K562 (cell line): ENCODE data around the gene GEMIN4. TPM values are rescaled to one million over a fixed set of nuclear protein-coding genes. Genes with fewer than 3 reads are reported as not detected.

ENCODE experiments used
- L3MBTL2 ChIP-seq: fragments of 450-650 bp; IDR thresholded peaks from 2 replicates; pipeline ENCODE4 v1.6.1; 2016; ENCODE audit warnings: mild to moderate bottlenecking, moderate library complexity
- LARP7 ChIP-seq: fragments of 450-650 bp; IDR thresholded peaks from 2 replicates; pipeline ENCODE4 v1.6.1; 2016
- PHF20 ChIP-seq: fragments of 450-650 bp; IDR thresholded peaks from 2 replicates; pipeline ENCODE4 v1.6.1; 2018; ENCODE audit not compliant: partially characterized antibody
- POU5F1 ChIP-seq: fragments of 150-350 bp; IDR thresholded peaks from 2 replicates; pipeline ENCODE4 v1.6.1; 2014; ENCODE audit warnings: borderline replicate concordance, low read length, low read depth, mild to moderate bottlenecking; ENCODE audit not compliant: partially characterized antibody
- SRF ChIP-seq, 2 experiments: fragments of 250-450, 450-650 bp in 1 of 2; sonication (Bioruptor Pico) in 1 of 2; sonication (generic) in 1 of 2; formaldehyde crosslinking; IDR thresholded peaks; 2 replicates each; pipeline versions ENCODE4 v1.5.0 to v1.5.1; 2020 to 2022; ENCODE audit warnings: mild to moderate bottlenecking in 1 of 2, missing genetic modification reagents in 1 of 2
- SRSF1 ChIP-seq: fragments of 200-400 bp; formaldehyde crosslinking; IDR thresholded peaks from 2 replicates; pipeline ENCODE4 v1.6.1; 2017; ENCODE audit warnings: mild to moderate bottlenecking, low read depth, low read length, moderate library complexity
- ZNF586 ChIP-seq: fragments of 450-650 bp; formaldehyde crosslinking; conservative IDR thresholded peaks from 2 replicates; pipeline ENCODE4 v1.4.0; 2020; ENCODE audit warnings: mild to moderate bottlenecking, moderate library complexity
- polyA plus RNA-seq, 8 experiments: library from polyadenylated mRNA; depleted of rRNA in 4 of 8; stranded (reverse) in 5 of 8; unstranded in 3 of 8; fragments of >200 nt; fragmentation: Nextera tagmentation in 2 of 8; fragmentation: Illumina TruSeq in 1 of 8; extraction: Ambion mirVana in 2 of 8; extraction: Trizol in 1 of 8; gene quantifications; 2 replicates each; pipeline versions ENCODE4 v1.2.1 to v1.2.3, GENCODE V29; 2011 to 2014; ENCODE audit warnings: inconsistent platforms in 1 of 8, missing spikeins in 1 of 8
- total RNA-seq, 7 experiments: library from RNA; depleted of rRNA in 6 of 7; stranded (reverse); fragments of >200 nt in 6 of 7; fragmentation: Illumina TruSeq in 2 of 7; extraction: Trizol in 2 of 7; gene quantifications; 2 replicates each; pipeline versions ENCODE4 v1.2.1 to v1.2.3, GENCODE V29; 2011 to 2021; ENCODE audit warnings: low replicate concordance in 1 of 7
- TF ChIP-seq, protein P1 (sequence below), 2 experiments: fragments of 450-650 bp; IDR thresholded peaks; 2 replicates each; pipeline ENCODE4 v1.6.1; 2016
- TF ChIP-seq, protein P2 (sequence below): sonication (generic); formaldehyde crosslinking; IDR thresholded peaks from 2 replicates; pipeline ENCODE4 v1.8.1; 2023; ENCODE audit warnings: mild to moderate bottlenecking, missing genetic modification reagents
- TF ChIP-seq, protein P3 (sequence below): fragments of 250-450 bp; sonication (Bioruptor Pico); IDR thresholded peaks from 2 replicates; pipeline ENCODE4 v1.5.0; 2021; ENCODE audit warnings: mild to moderate bottlenecking, moderate library complexity
- TF ChIP-seq, protein P4 (sequence below): fragments of 200-800 bp; sonication (Bioruptor generic); IDR thresholded peaks from 2 replicates; pipeline ENCODE4 v1.6.1; 2016; ENCODE audit warnings: missing genetic modification characterization, missing compliant biosample characterization
- TF ChIP-seq, protein P5 (sequence below): fragments of 450-650 bp; IDR thresholded peaks from 2 replicates; pipeline ENCODE4 v1.6.1; 2018; ENCODE audit warnings: mild to moderate bottlenecking, low read depth; ENCODE audit not compliant: partially characterized antibody

GEMIN4 gene
- total and polyA plus RNA-seq, 9 of the 15 experiments (the other 6 are each of a cell fraction or from before 2014, with no cell fraction given), result 1.8 to 42.5 (median 10.8) TPM

DNA sequence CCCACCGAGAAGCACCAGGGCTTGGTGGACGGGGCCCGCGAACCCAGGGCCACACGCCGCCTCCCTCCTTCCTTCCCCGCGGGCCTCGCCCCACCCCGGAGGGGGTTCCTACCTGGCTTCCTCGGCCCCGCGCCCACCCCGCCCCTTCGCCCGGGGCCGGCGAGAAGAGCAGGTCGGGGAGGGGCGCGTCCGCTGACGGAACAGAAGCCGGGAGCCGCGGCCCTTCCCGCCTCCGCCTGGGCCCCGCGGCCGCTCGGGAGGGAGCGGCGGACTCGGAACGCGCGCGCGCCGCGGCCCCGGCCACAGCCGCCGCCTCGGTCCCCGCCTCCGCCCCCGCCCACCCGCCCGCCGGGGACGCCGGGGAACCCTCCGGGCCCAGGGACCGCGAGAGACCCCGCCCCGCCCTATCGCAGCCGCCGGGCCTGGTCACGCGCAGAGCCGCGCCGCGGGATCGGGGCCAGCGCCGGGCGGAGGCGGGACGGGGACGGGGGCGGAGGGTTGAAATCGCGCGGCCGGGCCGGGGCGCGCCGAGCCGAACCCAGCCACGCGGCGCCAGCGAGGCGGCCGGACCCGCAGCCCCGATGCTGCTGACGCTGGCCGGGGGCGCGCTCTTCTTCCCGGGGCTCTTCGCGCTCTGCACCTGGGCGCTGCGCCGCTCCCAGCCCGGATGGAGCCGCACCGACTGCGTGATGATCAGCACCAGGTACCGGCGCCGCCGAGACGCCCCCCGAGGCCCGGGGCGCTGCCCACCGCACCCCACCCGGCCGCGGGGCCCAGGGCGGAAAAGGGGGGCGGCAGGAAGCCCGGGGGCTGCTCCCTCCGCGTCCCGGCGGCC lies 19.8 kb downstream of the GEMIN4 start, which contains the start of gene TLCD3A (continued):
- TF ChIP-seq, protein P1, sequence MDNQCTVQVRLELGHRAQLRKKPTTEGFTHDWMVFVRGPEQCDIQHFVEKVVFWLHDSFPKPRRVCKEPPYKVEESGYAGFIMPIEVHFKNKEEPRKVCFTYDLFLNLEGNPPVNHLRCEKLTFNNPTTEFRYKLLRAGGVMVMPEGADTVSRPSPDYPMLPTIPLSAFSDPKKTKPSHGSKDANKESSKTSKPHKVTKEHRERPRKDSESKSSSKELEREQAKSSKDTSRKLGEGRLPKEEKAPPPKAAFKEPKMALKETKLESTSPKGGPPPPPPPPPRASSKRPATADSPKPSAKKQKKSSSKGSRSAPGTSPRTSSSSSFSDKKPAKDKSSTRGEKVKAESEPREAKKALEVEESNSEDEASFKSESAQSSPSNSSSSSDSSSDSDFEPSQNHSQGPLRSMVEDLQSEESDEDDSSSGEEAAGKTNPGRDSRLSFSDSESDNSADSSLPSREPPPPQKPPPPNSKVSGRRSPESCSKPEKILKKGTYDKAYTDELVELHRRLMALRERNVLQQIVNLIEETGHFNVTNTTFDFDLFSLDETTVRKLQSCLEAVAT (IDR thresholded peaks at IDR 0.05), result no peak
- TF ChIP-seq, protein P2, sequence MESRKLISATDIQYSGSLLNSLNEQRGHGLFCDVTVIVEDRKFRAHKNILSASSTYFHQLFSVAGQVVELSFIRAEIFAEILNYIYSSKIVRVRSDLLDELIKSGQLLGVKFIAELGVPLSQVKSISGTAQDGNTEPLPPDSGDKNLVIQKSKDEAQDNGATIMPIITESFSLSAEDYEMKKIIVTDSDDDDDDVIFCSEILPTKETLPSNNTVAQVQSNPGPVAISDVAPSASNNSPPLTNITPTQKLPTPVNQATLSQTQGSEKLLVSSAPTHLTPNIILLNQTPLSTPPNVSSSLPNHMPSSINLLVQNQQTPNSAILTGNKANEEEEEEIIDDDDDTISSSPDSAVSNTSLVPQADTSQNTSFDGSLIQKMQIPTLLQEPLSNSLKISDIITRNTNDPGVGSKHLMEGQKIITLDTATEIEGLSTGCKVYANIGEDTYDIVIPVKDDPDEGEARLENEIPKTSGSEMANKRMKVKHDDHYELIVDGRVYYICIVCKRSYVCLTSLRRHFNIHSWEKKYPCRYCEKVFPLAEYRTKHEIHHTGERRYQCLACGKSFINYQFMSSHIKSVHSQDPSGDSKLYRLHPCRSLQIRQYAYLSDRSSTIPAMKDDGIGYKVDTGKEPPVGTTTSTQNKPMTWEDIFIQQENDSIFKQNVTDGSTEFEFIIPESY (CRISPR knock-in tag), result no peak
- TF ChIP-seq, protein P3, sequence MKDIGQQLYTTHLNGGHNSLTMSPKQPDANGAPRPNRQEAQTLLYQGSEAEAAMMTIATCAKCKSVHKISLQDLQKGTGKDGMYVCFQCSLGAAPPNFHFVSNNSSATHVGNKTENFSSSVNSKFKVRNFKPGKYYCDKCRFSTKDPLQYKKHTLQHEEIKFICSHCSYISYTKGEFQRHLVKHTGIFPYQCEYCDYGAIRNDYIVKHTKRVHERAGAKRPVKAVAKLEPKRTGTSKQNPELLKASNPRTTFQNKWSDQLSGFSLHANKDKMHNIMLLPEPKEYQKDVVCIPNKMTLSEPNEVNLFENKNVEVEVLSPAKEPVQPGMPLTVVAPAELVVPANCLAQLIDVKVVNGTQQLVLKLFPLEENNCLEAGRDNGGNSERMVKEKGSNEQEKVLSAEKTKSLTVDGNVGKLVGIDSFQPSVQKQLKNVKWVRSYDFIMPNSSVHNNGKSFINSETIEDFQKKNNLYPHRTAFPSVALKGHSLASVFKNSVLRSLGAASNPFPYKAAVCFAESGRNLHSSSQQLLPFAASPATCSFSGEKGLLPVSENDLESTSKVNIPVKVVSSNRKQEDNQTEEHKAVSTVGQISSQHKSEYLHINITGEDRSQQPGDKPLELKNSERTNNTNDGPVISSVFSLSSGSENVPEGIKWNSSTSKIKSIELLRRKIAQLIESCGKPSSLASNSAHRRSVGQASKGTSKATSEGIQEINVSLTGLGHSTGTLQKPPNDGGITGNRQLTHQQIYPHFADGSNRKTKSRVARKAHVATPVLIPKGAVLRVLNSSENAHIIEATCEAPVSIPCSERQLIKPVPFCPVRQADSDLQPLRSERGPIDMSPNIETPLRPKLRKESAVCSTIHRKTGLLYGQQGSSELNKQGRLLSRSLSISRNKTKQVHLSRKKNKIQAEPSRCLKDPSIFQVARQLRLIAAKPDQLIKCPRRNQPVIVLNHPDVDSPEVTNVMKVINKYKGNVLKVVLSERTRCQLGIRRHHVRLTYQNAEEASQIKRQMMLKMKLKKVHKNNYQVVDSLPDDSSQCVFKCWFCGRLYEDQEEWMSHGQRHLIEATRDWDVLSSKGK (CRISPR knock-in tag), result no peak
- TF ChIP-seq POU5F1 (no peak), SRF (CRISPR knock-in tag; IDR thresholded peaks at IDR 0.05) (no peak), ZNF586 (no peak), LARP7 (no peak), L3MBTL2 (peak; percentile 53; the same call in 1 of the 2 replicates), PHF20 (peak; percentile 44), SRSF1 (no peak)
- TF ChIP-seq, protein P4, sequence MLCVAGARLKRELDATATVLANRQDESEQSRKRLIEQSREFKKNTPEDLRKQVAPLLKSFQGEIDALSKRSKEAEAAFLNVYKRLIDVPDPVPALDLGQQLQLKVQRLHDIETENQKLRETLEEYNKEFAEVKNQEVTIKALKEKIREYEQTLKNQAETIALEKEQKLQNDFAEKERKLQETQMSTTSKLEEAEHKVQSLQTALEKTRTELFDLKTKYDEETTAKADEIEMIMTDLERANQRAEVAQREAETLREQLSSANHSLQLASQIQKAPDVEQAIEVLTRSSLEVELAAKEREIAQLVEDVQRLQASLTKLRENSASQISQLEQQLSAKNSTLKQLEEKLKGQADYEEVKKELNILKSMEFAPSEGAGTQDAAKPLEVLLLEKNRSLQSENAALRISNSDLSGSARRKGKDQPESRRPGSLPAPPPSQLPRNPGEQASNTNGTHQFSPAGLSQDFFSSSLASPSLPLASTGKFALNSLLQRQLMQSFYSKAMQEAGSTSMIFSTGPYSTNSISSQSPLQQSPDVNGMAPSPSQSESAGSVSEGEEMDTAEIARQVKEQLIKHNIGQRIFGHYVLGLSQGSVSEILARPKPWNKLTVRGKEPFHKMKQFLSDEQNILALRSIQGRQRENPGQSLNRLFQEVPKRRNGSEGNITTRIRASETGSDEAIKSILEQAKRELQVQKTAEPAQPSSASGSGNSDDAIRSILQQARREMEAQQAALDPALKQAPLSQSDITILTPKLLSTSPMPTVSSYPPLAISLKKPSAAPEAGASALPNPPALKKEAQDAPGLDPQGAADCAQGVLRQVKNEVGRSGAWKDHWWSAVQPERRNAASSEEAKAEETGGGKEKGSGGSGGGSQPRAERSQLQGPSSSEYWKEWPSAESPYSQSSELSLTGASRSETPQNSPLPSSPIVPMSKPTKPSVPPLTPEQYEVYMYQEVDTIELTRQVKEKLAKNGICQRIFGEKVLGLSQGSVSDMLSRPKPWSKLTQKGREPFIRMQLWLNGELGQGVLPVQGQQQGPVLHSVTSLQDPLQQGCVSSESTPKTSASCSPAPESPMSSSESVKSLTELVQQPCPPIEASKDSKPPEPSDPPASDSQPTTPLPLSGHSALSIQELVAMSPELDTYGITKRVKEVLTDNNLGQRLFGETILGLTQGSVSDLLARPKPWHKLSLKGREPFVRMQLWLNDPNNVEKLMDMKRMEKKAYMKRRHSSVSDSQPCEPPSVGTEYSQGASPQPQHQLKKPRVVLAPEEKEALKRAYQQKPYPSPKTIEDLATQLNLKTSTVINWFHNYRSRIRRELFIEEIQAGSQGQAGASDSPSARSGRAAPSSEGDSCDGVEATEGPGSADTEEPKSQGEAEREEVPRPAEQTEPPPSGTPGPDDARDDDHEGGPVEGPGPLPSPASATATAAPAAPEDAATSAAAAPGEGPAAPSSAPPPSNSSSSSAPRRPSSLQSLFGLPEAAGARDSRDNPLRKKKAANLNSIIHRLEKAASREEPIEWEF (CRISPR knock-in tag), result no peak
- TF ChIP-seq, protein P5, sequence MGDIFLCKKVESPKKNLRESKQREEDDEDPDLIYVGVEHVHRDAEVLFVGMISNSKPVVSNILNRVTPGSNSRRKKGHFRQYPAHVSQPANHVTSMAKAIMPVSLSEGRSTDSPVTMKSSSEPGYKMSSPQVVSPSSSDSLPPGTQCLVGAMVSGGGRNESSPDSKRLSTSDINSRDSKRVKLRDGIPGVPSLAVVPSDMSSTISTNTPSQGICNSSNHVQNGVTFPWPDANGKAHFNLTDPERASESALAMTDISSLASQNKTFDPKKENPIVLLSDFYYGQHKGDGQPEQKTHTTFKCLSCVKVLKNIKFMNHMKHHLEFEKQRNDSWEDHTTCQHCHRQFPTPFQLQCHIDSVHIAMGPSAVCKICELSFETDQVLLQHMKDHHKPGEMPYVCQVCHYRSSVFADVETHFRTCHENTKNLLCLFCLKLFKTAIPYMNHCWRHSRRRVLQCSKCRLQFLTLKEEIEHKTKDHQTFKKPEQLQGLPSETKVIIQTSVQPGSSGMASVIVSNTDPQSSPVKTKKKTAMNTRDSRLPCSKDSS, result no peak
